Activated T-helper 17 cell treated with anti-CD3 and anti-CD28 coated beads, Interleukin-2, amount 50 U/mL, for 72 hours (primary cell): ENCODE measurements around the gene ACOT11. TPM values are rescaled to one million over a fixed set of nuclear protein-coding genes. Genes with fewer than 3 reads are reported as not detected.

Experiments used
- ATAC-seq: fragments of 150-1000 bp; cut with Tn5 transposase; replicated peaks from 2 replicates; pipeline ENCODE4 v1.10.0; 2021; ENCODE audit warnings: mild to moderate bottlenecking, moderate library complexity
- H3K27ac Mint-ChIP-seq: one replicate; pipeline ENCODE4 v1.8.0; 2022; ENCODE audit warnings: mixed read lengths
- H3K27me3 Mint-ChIP-seq: one replicate; pipeline ENCODE4 v1.8.0; 2022; ENCODE audit warnings: mixed read lengths
- H3K36me3 Mint-ChIP-seq: one replicate; pipeline ENCODE4 v1.8.0; 2022; ENCODE audit warnings: low read depth, mild to moderate bottlenecking, mixed read lengths
- H3K4me1 Mint-ChIP-seq: one replicate; pipeline ENCODE4 v1.8.0; 2022; ENCODE audit warnings: mixed read lengths
- H3K4me3 Mint-ChIP-seq: one replicate; pipeline ENCODE4 v1.8.0; 2022; ENCODE audit warnings: mild to moderate bottlenecking, mixed read lengths
- H3K9me3 Mint-ChIP-seq: one replicate; pipeline ENCODE4 v1.8.0; 2022; ENCODE audit warnings: mixed read lengths
- total RNA-seq, 2 donors: library from RNA; stranded (reverse); gene quantifications; one replicate each; pipeline ENCODE4 v1.2.3, GENCODE V29; 2022

Gene ACOT11
- total RNA-seq, 2 donors from 2014 or later, result 1.0 to 3.2 TPM

- Mint-ChIP-seq H3K36me3 (no peaks in the 10 kb centered on the region), H3K27me3 (peaks cover 7% of the 10 kb centered on the region), H3K4me3 (no peak within 1 kb of the TSS), H3K4me1 (no peaks in the 10 kb centered on the region), H3K27ac (no peak within 1 kb of the TSS), H3K9me3 (peaks cover 5% of the 10 kb centered on the region)
- no peak for ATAC-seq
These were observed 93.1 kb downstream of the ACOT11 start, which contains the start of gene MROH7 for GRCh38 chr1:54640863-54641836. Gene MROH7, plus strand, starts transcription at chr1:54641786. Its CDS starts 11,141 bp downstream, at chr1:54652927.

- Mint-ChIP-seq H3K36me3 (no peaks in the 10 kb centered on the region), H3K4me3 (no peak overlapping the region), H3K9me3 (peaks cover 5% of the 10 kb centered on the region), H3K27ac (no peak overlapping the region), H3K4me1 (no peaks in the 10 kb centered on the region), H3K27me3 (peaks cover 9% of the 10 kb centered on the region)
- ATAC-seq, result no peak
These were observed 95.7 kb downstream of the ACOT11 start for GRCh38 chr1:54643736-54644135.

- Mint-ChIP-seq H3K9me3 (peaks cover 5% of the 10 kb centered on the region), H3K36me3 (no peaks in the 10 kb centered on the region), H3K27me3 (peaks cover 15% of the 10 kb centered on the region), H3K4me3 (no peak overlapping the region), H3K27ac (no peak overlapping the region), H3K4me1 (no peaks in the 10 kb centered on the region)
- no peak for ATAC-seq
These were observed 98.0 kb downstream of the ACOT11 start for GRCh38 chr1:54645806-54646676.

GRCh38 chr1:54649130-54649898 lies 101.3 kb downstream of the ACOT11 start:
- no peaks in the 10 kb centered on the region for H3K36me3 Mint-ChIP-seq
- no peaks in the 10 kb centered on the region for H3K4me1 Mint-ChIP-seq
- H3K27me3 Mint-ChIP-seq, result peaks cover 18% of the 10 kb centered on the region
- no peak for ATAC-seq
- H3K4me3 Mint-ChIP-seq, result no peak overlapping the region
- no peak overlapping the region for H3K27ac Mint-ChIP-seq
- no peaks in the 10 kb centered on the region for H3K9me3 Mint-ChIP-seq

GRCh38 chr1:54649921-54650320 lies 101.9 kb downstream of the ACOT11 start:
- Mint-ChIP-seq H3K4me1 (no peaks in the 10 kb centered on the region), H3K27ac (no peak overlapping the region), H3K27me3 (peaks cover 18% of the 10 kb centered on the region), H3K4me3 (no peak overlapping the region), H3K36me3 (no peaks in the 10 kb centered on the region), H3K9me3 (no peaks in the 10 kb centered on the region)
- no peak for ATAC-seq

- H3K9me3 Mint-ChIP-seq, result no peaks in the 10 kb centered on the region
- no peak for ATAC-seq
These were observed 102.4 kb downstream of the ACOT11 start for GRCh38 chr1:54650417-54650816.

GRCh38 chr1:54651608-54652007 lies 103.6 kb downstream of the ACOT11 start:
- H3K4me3 Mint-ChIP-seq, result no peak overlapping the region
- no peak overlapping the region for H3K27ac Mint-ChIP-seq
- H3K27me3 Mint-ChIP-seq, result peaks cover 18% of the 10 kb centered on the region
- H3K9me3 Mint-ChIP-seq, result no peaks in the 10 kb centered on the region
- no peaks in the 10 kb centered on the region for H3K4me1 Mint-ChIP-seq
- ATAC-seq, result no peak
- H3K36me3 Mint-ChIP-seq, result no peaks in the 10 kb centered on the region

More at GRCh38 chr1:54650417-54650816, 102.4 kb downstream of the ACOT11 start:
- Mint-ChIP-seq H3K27me3 (peaks cover 18% of the 10 kb centered on the region), H3K36me3 (no peaks in the 10 kb centered on the region), H3K27ac (no peak overlapping the region), H3K4me1 (no peaks in the 10 kb centered on the region), H3K4me3 (no peak overlapping the region)

GRCh38 chr1:54652168-54652567 lies 104.1 kb downstream of the ACOT11 start:
- H3K27me3 Mint-ChIP-seq, result peaks cover 18% of the 10 kb centered on the region
- H3K27ac Mint-ChIP-seq, result no peak overlapping the region
- no peak overlapping the region for H3K4me3 Mint-ChIP-seq
- ATAC-seq, result no peak
- no peaks in the 10 kb centered on the region for H3K4me1 Mint-ChIP-seq
- H3K9me3 Mint-ChIP-seq, result no peaks in the 10 kb centered on the region
- no peaks in the 10 kb centered on the region for H3K36me3 Mint-ChIP-seq

GRCh38 chr1:54653036-54653435 lies 105.0 kb downstream of the ACOT11 start:
- Mint-ChIP-seq H3K27ac (no peak overlapping the region), H3K36me3 (no peaks in the 10 kb centered on the region), H3K27me3 (peaks cover 22% of the 10 kb centered on the region), H3K9me3 (peaks cover 3% of the 10 kb centered on the region), H3K4me3 (no peak overlapping the region), H3K4me1 (no peaks in the 10 kb centered on the region)
- ATAC-seq, result no peak

- Mint-ChIP-seq H3K27me3 (peaks cover 11% of the 10 kb centered on the region), H3K9me3 (peaks cover 14% of the 10 kb centered on the region), H3K27ac (no peak overlapping the region), H3K4me1 (no peaks in the 10 kb centered on the region), H3K4me3 (no peak overlapping the region), H3K36me3 (no peaks in the 10 kb centered on the region)
- ATAC-seq, result no peak
These were observed 110.3 kb downstream of the ACOT11 start for GRCh38 chr1:54658164-54658913.

Other genes with a start within 250 kb of the ACOT11 start
- gene SSBP3, start 141.8 kb upstream of the ACOT11 start, total RNA-seq, result 10 to 100 TPM; 40.3 to 56.3 TPM
- not detected for gene FAM151A, start 75.3 kb downstream of the ACOT11 start, total RNA-seq
- 1 to 10 TPM in 1 of 2 donors, under 1 TPM in 1; 0.09 to 1.2 TPM for gene MROH7, start 93.6 kb downstream of the ACOT11 start, total RNA-seq
- 10 to 100 TPM; 15.1 to 26.4 TPM for gene TTC4, start 167.6 kb downstream of the ACOT11 start, total RNA-seq
- gene PARS2, start 216.3 kb downstream of the ACOT11 start, total RNA-seq, result 1 to 10 TPM; 4.7 to 6.6 TPM